HCT116 (cell line): ENCODE results near the gene SRF.

Experiments
- CEBPB ChIP-seq: IDR thresholded peaks from 2 replicates; pipeline ENCODE4 v1.6.1; 2012; ENCODE audit warnings: low read depth
- CTCF ChIP-seq, 3 experiments: fragments of 200-600 bp in 1 of 3; sonication (generic) in 1 of 3; IDR thresholded peaks in 2 of 3; conservative IDR thresholded peaks in 1 of 3; 2 replicates each; pipeline ENCODE4 v1.5.1; 2012 to 2017; ENCODE audit warnings: low read depth in 2 of 3, low read length in 2 of 3, antibody characterized with exemption in 1 of 3, borderline replicate concordance in 1 of 3, control low read depth in 1 of 3, mild to moderate bottlenecking in 1 of 3, mixed read lengths in 1 of 3, mixed run types in 1 of 3, moderate library complexity in 1 of 3; ENCODE audit not compliant: insufficient read depth in 1 of 3
- EGR1 ChIP-seq: IDR thresholded peaks from 2 replicates; pipeline ENCODE4 v1.6.1; 2012; ENCODE audit warnings: low read depth
- EZH2 ChIP-seq: fragments of 200-600 bp; sonication (generic); IDR thresholded peaks from 2 replicates; pipeline ENCODE4 v1.6.1; 2017; ENCODE audit warnings: antibody characterized with exemption, mixed run types
- JUND ChIP-seq: IDR thresholded peaks from 2 replicates; pipeline ENCODE4 v1.6.1; 2012
- POLR2A ChIP-seq: IDR thresholded peaks from 2 replicates; pipeline ENCODE4 v1.7.0; 2011; ENCODE audit warnings: borderline replicate concordance; ENCODE audit not compliant: insufficient read depth, insufficient read length; ENCODE audit errors: extremely low read depth
- POLR2AphosphoS5 ChIP-seq: IDR thresholded peaks from 2 replicates; pipeline ENCODE4 v1.6.1; 2011; ENCODE audit warnings: mild to moderate bottlenecking, low read depth, low read length, moderate library complexity
- RAD21 ChIP-seq: IDR thresholded peaks from 2 replicates; pipeline ENCODE4 v1.6.1; 2012; ENCODE audit warnings: low read depth, mild to moderate bottlenecking
- ZFX ChIP-seq: fragments of 450-650 bp; IDR thresholded peaks from 2 replicates; pipeline ENCODE4 v1.6.1; 2017
- ZNF274 ChIP-seq: fragments of 200-500 bp; sonication (Bioruptor generic); IDR thresholded peaks from 2 replicates; pipeline ENCODE4 v1.6.1; 2014; ENCODE audit warnings: mild to moderate bottlenecking, low read depth, low read length, inconsistent platforms

GRCh38 chr6:43138267-43138666 lies 32.8 kb upstream of the SRF start:
- no peak for TF ChIP-seq CEBPB
- TF ChIP-seq CTCF (IDR thresholded peaks at IDR 0.05 in 2 of 3, conservative IDR thresholded peaks at IDR 0.05 in 1 of 3; ENCODE audit: borderline replicate concordance in 1 of 3, insufficient read depth in 1 of 3, low read depth in 2 of 3, low read length in 2 of 3), result no peak
- TF ChIP-seq RAD21, result no peak
- TF ChIP-seq POLR2AphosphoS5, result no peak
- no peak for TF ChIP-seq EGR1
- TF ChIP-seq EZH2, result no peak
- TF ChIP-seq JUND, result no peak
- no peak for TF ChIP-seq POLR2A
- no peak for TF ChIP-seq ZFX
- no peak for TF ChIP-seq ZNF274
